ENCODE measurements around the gene OR4D11. TPM values are rescaled to one million over a fixed set of nuclear protein-coding genes. Genes with fewer than 3 reads are reported as not detected.
A peak's percentile ranks its signal among the peaks of the same experiment; 100 is the strongest.

The OR4D11 gene
- total RNA-seq, 1 experiment from 2014 or later = not detected

DNA sequence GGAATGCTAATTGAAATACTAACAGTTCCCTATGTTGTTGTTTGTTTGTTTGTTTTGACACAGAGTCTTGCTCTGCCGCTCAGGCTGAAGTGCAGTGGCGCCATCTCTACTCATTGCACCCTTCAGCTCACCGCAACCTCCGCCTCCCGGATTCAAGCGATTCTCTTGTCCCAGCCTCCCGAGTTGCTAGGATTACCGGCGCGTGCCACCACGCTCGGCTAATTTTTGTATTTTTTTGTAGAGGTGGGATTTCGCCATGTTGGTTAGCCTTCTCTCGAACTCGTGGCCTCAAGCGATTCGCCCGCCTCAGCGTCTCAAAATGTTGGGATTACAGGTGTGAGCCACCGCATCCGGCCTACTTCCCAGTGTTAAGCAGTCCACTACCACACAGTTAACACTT lies 49.9 kb downstream of the OR4D11 start:
- Histone ChIP-seq H3T11ph (ENCODE audit: low read length) (no peak overlapping the region), H3K56ac (ENCODE audit: insufficient read length, low read depth, low read length) (no peak overlapping the region), H2AFZ (ENCODE audit: low read length) (no peak overlapping the region), H4K8ac (replicated peaks; ENCODE audit: insufficient read length, low read depth, low read length) (no peak overlapping the region), H3K27me3 (ENCODE audit: insufficient read depth, low read length) (no peaks in the 10 kb centered on the region), H3K79me1 (ENCODE audit: insufficient read depth, low read depth, low read length, poor library complexity, severe bottlenecking) (no peaks in the 10 kb centered on the region), H4K5ac (ENCODE audit: insufficient read length, low read depth, low read length) (no peak overlapping the region), H2BK12ac (ENCODE audit: insufficient read length, low read depth, low read length) (no peak overlapping the region), H3K4me1 (ENCODE audit: insufficient read depth, low read length) (0 out of 2 replicates have a peak, but pooled peaks cover 4% of the 10 kb centered on the region), H3K79me2 (ENCODE audit: insufficient read depth, low read length) (no peaks in the 10 kb centered on the region), H3K14ac (ENCODE audit: insufficient read depth, low read length) (no peak overlapping the region), H3K23me2 (ENCODE audit: insufficient read length, low read depth, low read length, poor library complexity, severe bottlenecking) (peaks cover 20% of the 10 kb centered on the region), H3K4me2 (ENCODE audit: insufficient read depth, insufficient read length, low read length) (peak overlapping the region; percentile 92), H2BK5ac (ENCODE audit: insufficient read length, low read length) (no peak overlapping the region), H3K27ac (ENCODE audit: insufficient read length, low read depth, low read length) (no peak overlapping the region), H3K9ac (ENCODE audit: extremely low read depth, insufficient read length, low read length) (no peak overlapping the region), H2AK5ac (ENCODE audit: insufficient read length, low read length) (no peak overlapping the region), H4K20me1 (ENCODE audit: control insufficient read depth, insufficient read depth, insufficient read length) (no peaks in the 10 kb centered on the region), H3K18ac (ENCODE audit: insufficient read length, low read depth, low read length) (no peak overlapping the region), H4K91ac (ENCODE audit: insufficient read length, low read depth, low read length) (no peak overlapping the region), H2BK20ac (ENCODE audit: low read depth, low read length, poor library complexity, severe bottlenecking) (no peak overlapping the region), H3K23ac (ENCODE audit: insufficient read length, low read depth, low read length) (no peak overlapping the region), H2BK15ac (ENCODE audit: low read depth, low read length) (no peak overlapping the region), H2BK120ac (ENCODE audit: low read depth, low read length, poor library complexity, severe bottlenecking) (no peak overlapping the region), H3K9me3 (ENCODE audit: control insufficient read depth, low read depth, low read length) (no peaks in the 10 kb centered on the region), H3K4ac (ENCODE audit: low read depth, low read length) (no peak overlapping the region)
- Mint-ChIP-seq H3K27me3 (ENCODE audit: low read depth) (peaks cover 20% of the 10 kb centered on the region), H3K9me3 (peaks cover 2 to 8% of the 10 kb centered on the region in 2 experiments; a peak in 2 of 5 replicates), H3K27ac (no peak overlapping the region; a peak in 1 of 7 replicates), H3K4me3 (peak overlapping the region in 1 of 2 experiments; percentile 84; a peak in 4 of 5 replicates), H3K36me3 (ENCODE audit: insufficient read depth in 1 of 3, low read depth in 3 of 3) (no peaks in the 10 kb centered on the region; a peak in 2 of 7 replicates), H3K4me1 (peaks cover 15 to 21% of the 10 kb centered on the region in 2 experiments)
- WGBS (ENCODE audit: extremely low coverage, insufficient read length, low lambda C conversion rate) = no CpG with 5 or more reads among the region's 21 CpGs
- DNase-seq = peak; percentile 36
- TF ChIP-seq, protein P1, sequence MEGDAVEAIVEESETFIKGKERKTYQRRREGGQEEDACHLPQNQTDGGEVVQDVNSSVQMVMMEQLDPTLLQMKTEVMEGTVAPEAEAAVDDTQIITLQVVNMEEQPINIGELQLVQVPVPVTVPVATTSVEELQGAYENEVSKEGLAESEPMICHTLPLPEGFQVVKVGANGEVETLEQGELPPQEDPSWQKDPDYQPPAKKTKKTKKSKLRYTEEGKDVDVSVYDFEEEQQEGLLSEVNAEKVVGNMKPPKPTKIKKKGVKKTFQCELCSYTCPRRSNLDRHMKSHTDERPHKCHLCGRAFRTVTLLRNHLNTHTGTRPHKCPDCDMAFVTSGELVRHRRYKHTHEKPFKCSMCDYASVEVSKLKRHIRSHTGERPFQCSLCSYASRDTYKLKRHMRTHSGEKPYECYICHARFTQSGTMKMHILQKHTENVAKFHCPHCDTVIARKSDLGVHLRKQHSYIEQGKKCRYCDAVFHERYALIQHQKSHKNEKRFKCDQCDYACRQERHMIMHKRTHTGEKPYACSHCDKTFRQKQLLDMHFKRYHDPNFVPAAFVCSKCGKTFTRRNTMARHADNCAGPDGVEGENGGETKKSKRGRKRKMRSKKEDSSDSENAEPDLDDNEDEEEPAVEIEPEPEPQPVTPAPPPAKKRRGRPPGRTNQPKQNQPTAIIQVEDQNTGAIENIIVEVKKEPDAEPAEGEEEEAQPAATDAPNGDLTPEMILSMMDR (conservative IDR thresholded peaks at IDR 0.05) = no peak

Other genes with a start within 250 kb of the OR4D11 start
- gene OR5AN1, start 144.7 kb upstream of the OR4D11 start, total RNA-seq (2021) = not detected in 2 replicates
- not detected in 2 replicates for gene OR5A2, start 77.2 kb upstream of the OR4D11 start, total RNA-seq (2021)
- gene OR5A1, start 67.1 kb upstream of the OR4D11 start, total RNA-seq (2021) = not detected in 2 replicates
- gene OR4D6, start 46.6 kb upstream of the OR4D11 start, total RNA-seq (2021) = not detected in 2 replicates
- gene OR4D10, start 30.3 kb upstream of the OR4D11 start, total RNA-seq (2021) = not detected in 2 replicates
- not detected in 2 replicates for gene OR4D9, start 8.0 kb downstream of the OR4D11 start, total RNA-seq (2021)
- 46.7 and 48.5 TPM in 2 replicates for gene OSBP, start 112.2 kb downstream of the OR4D11 start, total RNA-seq (2021)
- gene PATL1, start 165.5 kb downstream of the OR4D11 start, total RNA-seq (2021) = 31.4 and 32.5 TPM in 2 replicates
- not detected in 2 replicates for gene OR10V1, start 210.3 kb downstream of the OR4D11 start, total RNA-seq (2021)